A172 (cell line): ENCODE measurements around the gene PPP1R14C. TPM values are rescaled to one million over a fixed set of nuclear protein-coding genes. Genes with fewer than 3 reads are reported as not detected.

Experiments
- DNase-seq: peaks from one replicate; pipeline ENCODE4 v3.0.0-alpha.2; 2015; ENCODE audit warnings: low spot score
- total RNA-seq: library from RNA; depleted of rRNA; stranded (reverse); fragments of >200 nt; shearing (Covaris generic); gene quantifications from 2 replicates; pipeline ENCODE4 v1.2.3, GENCODE V29; 2014; rRNA removed

Gene PPP1R14C
- total RNA-seq, 1 experiment from 2014 or later: 0.03 TPM

- no peak for DNase-seq
These were observed 154.0 kb downstream of the PPP1R14C start for GRCh38 chr6:150296890-150297289.

GRCh38 chr6:150297327-150298029 is 154.6 kb downstream of the PPP1R14C start:
- DNase-seq: peak; percentile 68

- DNase-seq: no peak
These were observed 155.2 kb downstream of the PPP1R14C start for GRCh38 chr6:150298030-150298380.

GRCh38 chr6:150298676-150299075 is 155.8 kb downstream of the PPP1R14C start:
- DNase-seq: no peak

Other genes starting within 250 kb of the PPP1R14C start
- gene RAET1E, start 244.9 kb upstream of the PPP1R14C start, total RNA-seq: 0.22 and 1.0 TPM in 2 replicates
- gene RAET1G, start 219.9 kb upstream of the PPP1R14C start, total RNA-seq: 1.1 and 2.0 TPM in 2 replicates
- gene ULBP2, start 201.0 kb upstream of the PPP1R14C start, total RNA-seq: 13.2 and 17.3 TPM in 2 replicates
- 0.07 and 0.38 TPM in 2 replicates for gene ULBP1, start 179.1 kb upstream of the PPP1R14C start, total RNA-seq
- 0.69 TPM in 1 of 2 replicates, not detected in the other for gene RAET1L, start 117.5 kb upstream of the PPP1R14C start, total RNA-seq
- 2.1 and 3.3 TPM in 2 replicates for gene ULBP3, start 73.9 kb upstream of the PPP1R14C start, total RNA-seq
- gene IYD, start 226.0 kb downstream of the PPP1R14C start, total RNA-seq: 0.19 TPM in 1 of 2 replicates, not detected in the other